ENCODE measurements around the gene RHOBTB3.

- TF ChIP-seq, protein P1, sequence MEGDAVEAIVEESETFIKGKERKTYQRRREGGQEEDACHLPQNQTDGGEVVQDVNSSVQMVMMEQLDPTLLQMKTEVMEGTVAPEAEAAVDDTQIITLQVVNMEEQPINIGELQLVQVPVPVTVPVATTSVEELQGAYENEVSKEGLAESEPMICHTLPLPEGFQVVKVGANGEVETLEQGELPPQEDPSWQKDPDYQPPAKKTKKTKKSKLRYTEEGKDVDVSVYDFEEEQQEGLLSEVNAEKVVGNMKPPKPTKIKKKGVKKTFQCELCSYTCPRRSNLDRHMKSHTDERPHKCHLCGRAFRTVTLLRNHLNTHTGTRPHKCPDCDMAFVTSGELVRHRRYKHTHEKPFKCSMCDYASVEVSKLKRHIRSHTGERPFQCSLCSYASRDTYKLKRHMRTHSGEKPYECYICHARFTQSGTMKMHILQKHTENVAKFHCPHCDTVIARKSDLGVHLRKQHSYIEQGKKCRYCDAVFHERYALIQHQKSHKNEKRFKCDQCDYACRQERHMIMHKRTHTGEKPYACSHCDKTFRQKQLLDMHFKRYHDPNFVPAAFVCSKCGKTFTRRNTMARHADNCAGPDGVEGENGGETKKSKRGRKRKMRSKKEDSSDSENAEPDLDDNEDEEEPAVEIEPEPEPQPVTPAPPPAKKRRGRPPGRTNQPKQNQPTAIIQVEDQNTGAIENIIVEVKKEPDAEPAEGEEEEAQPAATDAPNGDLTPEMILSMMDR (IDR thresholded peaks at IDR 0.05): no peak
- TF ChIP-seq POLR2A (IDR thresholded peaks at IDR 0.05): no peak
Measured at GRCh38 chr5:95760273-95761191, 29.4 kb downstream of the RHOBTB3 start.
